GM21825 (cell line): Measurements from ENCODE around the gene GRK2.
"Not testable (repeated sequence)": the region's sequence is repeated elsewhere in the genome, so short reads cannot be mapped to it uniquely, and the experiment has no call there.

Experiments used
- ATAC-seq: cut with Tn5 transposase; IDR thresholded peaks from one replicate; pipeline ENCODE4 v1.9.1; 2021; ENCODE audit warnings: mild to moderate bottlenecking, moderate library complexity; ENCODE audit not compliant: unreplicated experiment

Gene GRK2

DNA sequence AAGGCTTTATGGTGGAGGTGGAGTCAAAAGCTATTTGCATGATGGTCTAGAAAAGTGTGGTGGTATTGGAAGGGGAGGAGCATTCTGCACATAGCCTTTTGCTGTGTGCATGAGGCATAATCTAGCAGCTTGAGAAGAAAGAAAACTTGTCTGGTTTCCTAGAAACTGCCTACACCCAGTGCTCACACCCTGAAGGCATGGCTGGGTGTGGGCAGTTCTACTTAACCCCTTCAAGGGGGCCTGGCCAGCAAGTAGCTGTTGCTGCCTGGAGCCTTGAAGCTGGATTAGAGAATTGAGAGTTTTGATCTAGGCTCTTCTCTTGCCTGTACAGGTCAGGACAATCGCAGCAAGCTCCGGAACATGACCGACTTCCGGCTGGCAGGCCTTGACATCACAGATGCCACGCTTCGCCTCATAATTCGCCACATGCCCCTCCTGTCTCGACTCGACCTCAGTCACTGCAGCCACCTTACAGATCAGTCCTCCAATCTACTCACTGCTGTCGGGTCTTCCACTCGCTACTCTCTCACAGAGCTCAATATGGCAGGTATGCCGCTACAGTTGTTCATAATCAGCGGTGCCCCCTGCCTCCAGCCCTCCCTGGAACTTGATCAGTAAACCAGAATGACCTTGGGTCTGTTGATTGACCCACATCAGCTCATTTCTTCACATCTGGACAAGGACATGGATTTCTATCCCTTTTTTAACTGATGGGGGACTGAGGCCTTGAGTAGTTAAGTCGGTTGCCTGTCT lies 12.2 kb upstream of the GRK2 start:
- ATAC-seq, result no peak

GRCh38 chr11:67254798-67255197 lies 11.5 kb upstream of the GRK2 start:
- no peak for ATAC-seq

GRCh38 chr11:67255353-67255752 lies 10.9 kb upstream of the GRK2 start:
- no peak for ATAC-seq

DNA sequence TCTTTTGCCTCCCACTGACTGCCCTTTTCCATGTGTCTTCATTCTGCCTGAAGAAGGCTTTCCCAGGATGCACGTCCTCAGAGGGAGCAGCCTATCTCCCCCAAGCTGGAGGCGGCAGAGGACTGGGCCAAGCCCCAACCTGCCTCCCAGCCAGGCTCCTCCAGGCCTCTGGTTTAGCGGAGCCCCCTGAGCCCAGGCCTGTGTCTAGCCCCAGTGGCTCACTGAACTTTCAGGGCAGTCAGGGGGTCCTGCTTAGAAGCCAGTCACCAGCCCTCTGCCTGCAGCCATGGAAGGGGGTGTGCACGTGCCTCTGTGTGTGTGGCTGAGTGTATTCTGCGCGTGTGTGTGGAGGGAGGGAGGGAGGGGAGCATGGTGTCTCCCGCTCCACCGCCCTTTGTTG lies 10.4 kb upstream of the GRK2 start:
- ATAC-seq, result no peak

DNA sequence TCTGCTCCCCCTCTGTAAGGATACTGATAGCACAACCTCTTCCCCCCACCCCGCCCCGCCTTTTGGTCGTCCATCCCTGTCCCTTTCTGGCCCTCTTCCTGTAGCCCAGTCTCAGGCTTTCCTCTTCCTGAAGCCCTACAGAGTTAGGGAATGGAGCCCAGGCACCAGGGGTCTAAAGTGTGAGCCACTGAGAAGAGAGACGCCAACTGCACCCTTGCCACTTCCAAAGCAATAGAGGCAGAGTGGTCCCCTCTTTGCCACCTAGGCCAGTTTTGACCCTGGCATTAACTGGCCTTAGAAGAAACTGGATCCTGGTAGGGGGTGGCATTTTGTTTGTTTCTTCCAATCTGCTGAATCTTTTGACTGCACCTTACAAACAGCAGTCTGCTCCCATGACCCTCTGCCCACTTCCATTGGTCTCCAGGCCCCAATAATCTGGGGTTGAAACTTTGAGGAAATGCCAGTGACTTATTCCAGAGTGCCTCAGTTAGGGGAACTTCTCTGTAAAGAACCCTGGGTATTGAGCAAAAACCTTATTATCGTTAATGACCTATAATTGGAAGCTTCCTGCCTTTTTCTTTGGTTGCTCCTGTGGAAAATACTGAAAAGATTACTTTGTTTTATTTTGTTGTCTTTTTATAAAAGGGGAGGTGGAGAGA lies 9.7 kb upstream of the GRK2 start:
- no peak for ATAC-seq

DNA sequence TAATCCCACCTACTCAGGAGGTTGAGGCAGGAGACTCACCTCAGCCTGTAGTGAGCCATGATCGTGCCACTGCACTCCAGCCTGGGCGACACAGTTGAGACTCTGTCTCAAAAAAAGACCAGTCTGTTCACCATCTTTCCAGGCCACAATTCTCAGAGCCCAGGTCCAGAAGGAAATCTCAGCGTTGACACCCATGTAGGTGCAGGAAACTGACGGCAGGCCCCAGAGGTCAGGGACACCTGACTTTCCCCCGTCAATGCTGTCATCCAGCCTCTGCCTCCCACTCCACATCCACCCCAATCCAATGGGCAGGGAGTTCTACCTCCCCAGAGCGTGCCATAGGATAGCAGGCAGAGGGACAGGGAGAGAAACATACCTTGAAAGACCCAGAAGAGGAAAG lies 5.9 kb upstream of the GRK2 start:
- no peak for ATAC-seq

DNA sequence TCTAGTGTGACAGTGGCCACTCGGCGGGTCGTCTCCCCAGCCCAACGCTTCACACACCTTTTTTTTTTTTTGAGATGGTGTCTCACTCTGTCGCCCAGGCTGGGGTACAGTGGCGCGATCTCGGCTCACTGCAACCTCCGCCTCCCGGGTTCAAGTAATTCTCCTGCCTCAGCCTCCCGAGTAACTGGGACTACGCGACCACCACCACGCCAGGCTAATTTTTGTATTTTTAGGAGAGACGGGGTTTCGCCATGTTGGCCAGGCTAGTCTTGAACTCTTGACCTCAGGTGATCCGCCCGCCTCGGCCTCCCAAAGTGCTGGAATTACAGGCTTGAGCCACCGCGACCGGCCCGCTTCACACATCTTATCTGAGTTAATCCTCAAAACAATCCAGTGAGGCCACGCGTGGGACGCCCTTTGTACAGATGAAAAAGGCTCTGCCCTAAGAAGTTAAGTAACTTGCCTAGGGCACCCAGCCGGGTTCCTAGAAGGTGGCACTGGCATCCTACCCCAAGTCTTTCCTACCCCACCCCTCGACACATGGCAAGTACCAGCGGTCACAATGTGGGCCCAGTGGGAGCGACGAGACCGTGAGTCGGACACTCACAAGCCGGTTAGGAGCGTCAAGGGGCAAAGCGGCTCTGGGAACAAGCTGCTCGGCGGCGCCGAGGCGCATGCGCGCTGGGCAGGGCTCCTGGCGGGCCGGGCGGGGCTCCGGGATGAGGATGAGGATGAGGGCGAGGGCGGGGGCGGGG lies 5.2 kb upstream of the GRK2 start:
- ATAC-seq, result not testable (repeated sequence)

GRCh38 chr11:67261640-67261945 lies 4.7 kb upstream of the GRK2 start:
- no peak for ATAC-seq

DNA sequence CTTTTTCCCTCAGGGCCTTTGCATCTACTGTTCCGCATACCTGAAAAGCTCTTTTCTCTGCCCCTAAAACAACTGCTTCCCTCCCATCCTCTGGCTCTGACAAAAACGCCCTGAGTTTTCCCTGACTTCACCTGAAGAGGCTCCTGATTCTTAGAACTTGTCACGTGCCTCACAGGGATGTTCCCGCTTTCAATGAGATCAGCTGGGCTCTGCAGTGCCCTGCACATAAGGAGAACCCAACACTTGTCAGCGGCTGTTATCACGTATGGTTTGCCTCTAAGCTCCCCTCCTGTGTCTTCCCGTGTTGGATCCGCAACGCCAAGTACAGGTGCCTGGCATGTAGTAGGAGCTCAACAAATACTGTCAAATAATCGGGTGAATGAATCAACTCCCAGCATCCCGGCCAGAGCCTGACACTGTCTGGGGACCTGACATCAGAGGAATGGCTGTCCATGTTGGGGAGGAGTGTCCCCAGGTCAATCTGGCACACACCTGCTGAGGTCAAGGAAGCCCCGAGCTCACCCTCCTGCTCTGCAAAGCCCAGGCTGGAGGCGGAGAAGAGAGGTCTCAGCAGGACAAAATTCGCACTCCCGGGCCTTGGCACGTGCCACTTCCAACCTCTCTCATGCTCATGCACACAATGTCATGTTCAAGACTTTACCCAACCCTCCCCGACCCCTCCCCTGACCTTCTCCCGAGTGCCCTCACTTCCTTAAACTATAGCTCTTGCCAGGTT lies 4.2 kb upstream of the GRK2 start:
- no peak for ATAC-seq

GRCh38 chr11:67262731-67263675 lies 3.3 kb upstream of the GRK2 start:
- no peak for ATAC-seq

DNA sequence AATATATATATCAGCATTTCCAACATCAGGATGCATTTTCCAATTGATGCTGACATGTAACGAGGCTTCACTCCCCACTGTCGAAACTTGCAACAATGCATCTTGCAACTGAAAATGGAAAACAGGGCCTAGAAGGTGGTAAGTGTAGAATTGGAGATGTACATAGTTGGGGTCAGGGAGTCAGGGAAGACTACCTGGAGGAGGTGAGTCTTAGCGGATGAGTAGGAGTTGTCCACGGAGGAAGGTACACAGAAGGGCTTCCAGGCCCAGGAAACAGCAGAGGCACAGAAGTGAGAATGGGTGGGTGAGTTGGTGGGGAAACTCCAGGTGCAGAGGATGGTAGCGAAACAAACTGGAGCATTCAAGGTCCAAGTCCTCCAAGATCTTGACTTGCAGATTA lies 2.0 kb upstream of the GRK2 start:
- ATAC-seq, result no peak

DNA sequence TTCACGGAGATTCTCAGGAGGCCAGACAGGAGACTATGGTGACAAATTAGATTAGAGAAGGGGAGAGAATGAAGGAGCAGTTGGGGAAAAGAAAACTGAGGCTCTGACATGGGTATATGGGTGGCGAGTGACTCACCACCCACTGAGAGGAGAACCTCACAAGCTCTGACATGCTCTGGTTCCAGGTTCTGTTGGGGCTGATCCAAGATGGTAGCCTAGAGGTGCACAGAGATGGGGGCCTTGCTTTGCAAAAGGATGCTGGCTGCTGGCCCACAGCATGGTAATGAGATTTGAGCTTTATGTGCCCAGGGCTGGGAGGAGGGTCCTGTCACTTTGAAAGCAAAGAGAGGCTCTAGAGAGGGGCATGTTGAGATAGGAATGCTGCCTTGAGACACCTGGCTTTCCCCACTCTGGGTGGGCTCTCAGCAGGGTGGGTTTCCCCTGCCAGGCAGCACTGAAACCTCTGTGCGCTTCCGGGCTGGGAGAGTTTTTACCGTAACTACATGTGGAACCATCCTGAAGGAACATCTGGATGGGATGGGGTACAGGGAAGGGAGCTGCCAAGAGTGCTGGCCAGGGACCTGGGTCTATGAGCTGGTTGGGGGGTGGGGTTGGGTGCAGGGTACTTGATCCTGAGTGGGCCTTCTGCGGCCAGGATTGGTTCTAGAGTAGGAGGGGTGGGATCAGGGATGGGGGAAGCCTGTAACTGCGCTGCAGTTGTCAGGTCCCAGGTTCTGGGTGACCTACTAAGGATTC lies 1.2 kb upstream of the GRK2 start:
- no peak for ATAC-seq

- no peak for ATAC-seq
Observed at GRCh38 chr11:67265633-67266448, 432 bp upstream of the GRK2 start.

- ATAC-seq, result no peak
Observed at GRCh38 chr11:67267188-67268080, 1.2 kb downstream of the GRK2 start.

DNA sequence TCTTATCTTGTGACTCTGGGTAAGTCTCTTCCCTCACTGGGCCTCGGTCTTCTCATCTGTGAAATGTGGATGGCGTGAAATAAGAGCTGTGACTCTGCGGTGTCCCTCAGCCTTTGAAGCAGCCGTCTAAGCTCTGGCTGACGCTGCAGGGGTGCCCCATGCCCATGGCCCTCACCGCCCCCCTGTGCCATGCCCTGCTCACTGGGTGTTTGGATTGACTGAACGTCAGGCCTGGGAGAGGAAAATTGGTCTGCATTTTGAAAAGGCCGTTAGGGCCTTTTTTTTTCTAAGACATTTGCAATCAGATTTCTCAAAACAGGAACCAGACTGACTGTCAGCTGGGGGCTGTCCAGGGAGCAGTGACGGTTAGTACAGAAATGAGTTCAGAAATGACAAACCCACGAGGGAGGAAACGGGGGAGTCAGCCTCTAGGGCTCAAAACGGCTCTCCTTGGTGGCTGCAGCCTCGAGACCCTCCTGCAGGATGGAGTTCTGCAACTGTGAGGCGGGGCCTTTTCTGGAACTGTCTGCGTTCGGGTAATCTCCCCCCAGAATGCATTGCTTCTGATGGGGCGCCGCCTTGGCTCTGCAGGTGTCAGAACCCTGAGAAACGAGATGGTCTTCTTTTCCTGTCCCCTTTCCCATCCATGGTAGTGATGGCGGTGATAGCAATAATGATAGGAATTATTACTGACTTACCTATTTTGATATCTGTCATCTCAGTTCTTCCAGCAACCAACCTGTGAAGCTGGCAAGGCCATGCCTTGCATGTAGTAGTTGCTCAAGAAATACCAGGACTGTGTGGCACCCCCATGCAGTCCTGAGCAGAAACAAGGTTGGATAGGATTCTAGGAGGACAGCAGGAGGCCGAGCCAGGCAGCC lies 2.0 kb downstream of the GRK2 start:
- ATAC-seq, result no peak

GRCh38 chr11:67268962-67269268 lies 2.6 kb downstream of the GRK2 start:
- ATAC-seq, result no peak
